Mucosa of rectum (tissue), 2 donors: Measurements from ENCODE around the gene EXOSC6.
"Not testable (repeated sequence)": the region's sequence is repeated elsewhere in the genome, so short reads cannot be mapped to it uniquely, and the experiment has no call there.

ENCODE experiments used
- H3K27ac ChIP-seq, 2 donors: one replicate each; pipeline ENCODE4 v1.7.0; 2013; ENCODE audit warnings: inconsistent platforms in 2 of 2, low read depth in 2 of 2, low read length in 2 of 2
- H3K27me3 ChIP-seq, 2 donors: one replicate each; pipeline ENCODE4 v1.7.0; 2013; ENCODE audit warnings: low read length in 2 of 2; ENCODE audit not compliant: control insufficient read depth in 2 of 2, insufficient read depth in 2 of 2
- H3K36me3 ChIP-seq, 2 donors: one replicate each; pipeline ENCODE4 v1.7.0; 2013; ENCODE audit warnings: low read length in 2 of 2; ENCODE audit not compliant: control insufficient read depth in 2 of 2, insufficient read depth in 2 of 2
- H3K4me1 ChIP-seq, 2 donors: one replicate each; pipeline ENCODE4 v1.7.0; 2013; ENCODE audit warnings: low read length in 2 of 2, mild to moderate bottlenecking in 1 of 2; ENCODE audit not compliant: control insufficient read depth in 2 of 2, insufficient read depth in 2 of 2
- H3K4me3 ChIP-seq, 2 donors: one replicate each; pipeline ENCODE4 v1.7.0; 2013; ENCODE audit warnings: low read length in 2 of 2
- H3K9ac ChIP-seq, 2 donors: one replicate each; pipeline ENCODE4 v1.7.0; 2013; ENCODE audit warnings: low read length in 2 of 2, low read depth in 1 of 2, mild to moderate bottlenecking in 1 of 2
- H3K9me3 ChIP-seq, 2 donors: one replicate each; pipeline ENCODE4 v1.7.0; 2013; ENCODE audit warnings: low read length in 2 of 2; ENCODE audit not compliant: control insufficient read depth in 2 of 2
- donor health status: healthy.
- donor health status: Normal muscosa, but diverticular disease.

The EXOSC6 gene

GRCh38 chr16:70251629-70252354, at the start of gene EXOSC6:
Gene EXOSC6, minus strand, starts transcription at chr16:70251940. Its CDS starts 40 bp downstream, at chr16:70251900.
- Histone ChIP-seq H3K27me3 (no peaks in the 10 kb centered on the region), H3K4me3 (peak within 1 kb of the TSS; percentile 74 to 75), H3K9me3 (no peaks in the 10 kb centered on the region), H3K9ac (peak within 1 kb of the TSS; percentile 72 to 84), H3K4me1 (peaks cover 4 to 9% of the 10 kb centered on the region in 2 donors), H3K36me3 (peaks cover 33 to 37% of the 10 kb centered on the region in 2 donors), H3K27ac (peak within 1 kb of the TSS; percentile 88 to 92)

- H3K27me3 ChIP-seq = no peaks in the 10 kb centered on the region
- peaks cover 0 to 4% of the 10 kb centered on the region in 2 donors for H3K36me3 ChIP-seq
- H3K4me1 ChIP-seq = peaks cover 8 to 11% of the 10 kb centered on the region in 2 donors
- no peak overlapping the region for H3K4me3 ChIP-seq
- no peaks in the 10 kb centered on the region for H3K9me3 ChIP-seq
- H3K27ac ChIP-seq = no peak overlapping the region
- no peak overlapping the region for H3K9ac ChIP-seq
Measured at GRCh38 chr16:70301121-70301520, 49.4 kb upstream of the EXOSC6 start.

GRCh38 chr16:70298988-70299938, 47.5 kb upstream of the EXOSC6 start, which contains the start of gene DDX19B:
Gene DDX19B, plus strand, starts transcription at chr16:70299186. Its CDS starts 112 bp downstream, at chr16:70299298.
- Histone ChIP-seq H3K27me3 (no peaks in the 10 kb centered on the region), H3K27ac (peak within 1 kb of the TSS; percentile 98 to 99), H3K36me3 (peaks cover 0 to 4% of the 10 kb centered on the region in 2 donors), H3K9me3 (no peaks in the 10 kb centered on the region), H3K4me1 (peaks cover 8 to 11% of the 10 kb centered on the region in 2 donors), H3K9ac (peak within 1 kb of the TSS; percentile 99), H3K4me3 (peak within 1 kb of the TSS; percentile 91 to 98)

- Histone ChIP-seq H3K9ac (no peak overlapping the region), H3K9me3 (no peaks in the 10 kb centered on the region), H3K4me1 (peaks cover 8 to 11% of the 10 kb centered on the region in 2 donors), H3K4me3 (no peak overlapping the region), H3K27me3 (no peaks in the 10 kb centered on the region), H3K27ac (no peak overlapping the region), H3K36me3 (no peaks in the 10 kb centered on the region)
Measured at GRCh38 chr16:70295634-70296033, 43.9 kb upstream of the EXOSC6 start.

GRCh38 chr16:70294385-70295025, 42.8 kb upstream of the EXOSC6 start:
- Histone ChIP-seq H3K27me3 (no peaks in the 10 kb centered on the region), H3K36me3 (no peaks in the 10 kb centered on the region), H3K9ac (no peak overlapping the region), H3K27ac (no peak overlapping the region), H3K4me1 (peaks cover 3 to 4% of the 10 kb centered on the region in 2 donors), H3K4me3 (no peak overlapping the region), H3K9me3 (no peaks in the 10 kb centered on the region)

GRCh38 chr16:70292148-70292547, 40.4 kb upstream of the EXOSC6 start:
- H3K27me3 ChIP-seq, H3K4me3 ChIP-seq, H3K27ac ChIP-seq, H3K4me1 ChIP-seq, H3K9me3 ChIP-seq, H3K36me3 ChIP-seq, H3K9ac ChIP-seq: not testable (repeated sequence)

- Histone ChIP-seq H3K36me3 (no peaks in the 10 kb centered on the region), H3K27me3 (no peaks in the 10 kb centered on the region), H3K9me3 (no peaks in the 10 kb centered on the region), H3K27ac (no peak overlapping the region), H3K4me3 (no peak overlapping the region), H3K9ac (no peak overlapping the region), H3K4me1 (no peaks in the 10 kb centered on the region)
Measured at GRCh38 chr16:70290949-70291519, 39.3 kb upstream of the EXOSC6 start.

GRCh38 chr16:70289229-70290094, 37.7 kb upstream of the EXOSC6 start, which contains the start of gene AARS1:
Gene AARS1, minus strand, starts transcription at chr16:70289506. Its CDS starts 6,743 bp downstream, at chr16:70282763.
- no peaks in the 10 kb centered on the region for H3K27me3 ChIP-seq

More at GRCh38 chr16:70289229-70290094, 37.7 kb upstream of the EXOSC6 start, which contains the start of gene AARS1:
- Histone ChIP-seq H3K4me1 (peaks cover 0 to 5% of the 10 kb centered on the region in 2 donors), H3K36me3 (no peaks in the 10 kb centered on the region), H3K4me3 (peak within 1 kb of the TSS; percentile 87 to 95), H3K9me3 (no peaks in the 10 kb centered on the region), H3K9ac (peak within 1 kb of the TSS; percentile 88 to 97), H3K27ac (peak within 1 kb of the TSS; percentile 94)
